GM18526 (cell line): ENCODE results near the gene HMX2.

Experiments
- POLR2A ChIP-seq: IDR thresholded peaks from 3 replicates; pipeline ENCODE4 v1.6.1; 2011; ENCODE audit not compliant: insufficient read length; ENCODE audit errors: extremely low read depth

HMX2 gene, protein sequence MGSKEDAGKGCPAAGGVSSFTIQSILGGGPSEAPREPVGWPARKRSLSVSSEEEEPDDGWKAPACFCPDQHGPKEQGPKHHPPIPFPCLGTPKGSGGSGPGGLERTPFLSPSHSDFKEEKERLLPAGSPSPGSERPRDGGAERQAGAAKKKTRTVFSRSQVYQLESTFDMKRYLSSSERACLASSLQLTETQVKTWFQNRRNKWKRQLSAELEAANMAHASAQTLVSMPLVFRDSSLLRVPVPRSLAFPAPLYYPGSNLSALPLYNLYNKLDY

DNA sequence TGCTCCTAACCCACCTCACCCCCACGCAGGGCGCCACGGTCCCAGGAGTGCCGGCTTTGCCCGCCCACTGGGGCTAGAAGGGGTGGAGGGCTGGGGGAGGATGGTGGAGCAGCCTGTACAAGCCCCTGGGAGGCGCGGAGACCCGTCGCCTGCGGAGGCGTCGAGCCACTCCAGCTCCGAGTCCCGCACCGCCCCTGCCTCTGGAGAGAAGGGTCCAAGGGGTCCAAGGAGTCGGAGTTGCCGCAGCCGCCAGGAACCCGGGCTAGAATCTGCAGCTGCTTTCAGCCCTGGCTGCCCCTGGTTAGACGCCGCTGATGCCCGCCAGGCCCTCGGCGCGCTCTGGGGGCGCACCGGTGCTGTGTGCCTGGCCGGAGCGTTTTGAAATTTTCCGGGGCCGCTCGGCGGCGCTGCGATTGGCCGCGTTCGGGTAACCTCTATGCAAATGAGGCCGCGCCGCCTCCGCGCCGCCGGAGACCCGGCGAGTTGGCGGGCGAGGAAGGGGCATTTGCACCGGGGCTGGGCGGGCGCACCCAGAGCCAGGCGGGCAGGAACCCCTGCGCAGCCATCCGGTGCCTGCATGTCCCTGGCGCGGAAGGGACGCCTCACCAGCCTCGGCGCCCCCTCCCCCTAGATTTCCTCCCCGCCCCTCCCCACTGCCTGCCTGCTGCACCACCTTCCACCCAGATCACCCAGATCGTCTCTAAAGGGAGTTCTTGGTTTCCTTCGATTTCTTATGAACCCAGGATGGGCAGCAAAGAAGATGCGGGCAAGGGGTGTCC lies at the start of gene HMX2:
Gene HMX2, plus strand, starts transcription at position 502 of the 779 bp plus-strand sequence. Its CDS starts 243 bp downstream, at position 745.
- TF ChIP-seq POLR2A: no peak

DNA sequence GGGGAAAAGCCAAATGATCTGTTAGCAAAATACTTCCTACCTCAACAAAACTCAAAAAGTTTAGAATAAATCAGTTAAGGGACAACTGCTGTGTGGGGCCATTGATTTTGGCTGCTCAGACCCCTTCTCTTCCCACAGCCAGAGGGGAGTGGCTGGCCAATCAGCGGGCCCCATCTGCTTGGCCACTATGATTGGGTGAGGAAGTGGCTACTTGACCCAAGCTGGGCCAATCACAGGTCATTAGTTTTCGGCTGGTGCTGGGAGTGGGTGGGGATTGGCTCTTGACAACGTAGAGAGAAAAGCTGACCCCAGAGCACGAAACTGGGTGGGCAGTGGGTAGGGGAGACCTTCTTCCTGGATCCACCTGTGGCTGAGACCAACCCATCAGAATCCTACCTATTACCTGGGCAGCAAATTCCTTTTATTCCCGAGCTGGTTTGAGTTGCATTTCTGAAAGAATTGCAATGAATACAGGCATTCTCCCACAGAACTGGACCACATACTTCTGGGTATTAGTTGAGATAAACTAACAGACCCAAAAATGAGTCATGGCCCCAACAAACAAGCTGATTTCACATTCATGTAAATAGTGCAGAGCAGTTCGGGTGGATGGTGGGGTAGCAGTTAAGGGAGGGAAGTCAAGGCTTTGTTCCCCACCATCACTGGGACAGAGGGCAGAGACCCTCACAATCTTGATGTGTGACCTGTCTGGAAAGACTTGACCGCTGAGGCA lies 47.7 kb upstream of the HMX2 start:
- no peak for TF ChIP-seq POLR2A

DNA sequence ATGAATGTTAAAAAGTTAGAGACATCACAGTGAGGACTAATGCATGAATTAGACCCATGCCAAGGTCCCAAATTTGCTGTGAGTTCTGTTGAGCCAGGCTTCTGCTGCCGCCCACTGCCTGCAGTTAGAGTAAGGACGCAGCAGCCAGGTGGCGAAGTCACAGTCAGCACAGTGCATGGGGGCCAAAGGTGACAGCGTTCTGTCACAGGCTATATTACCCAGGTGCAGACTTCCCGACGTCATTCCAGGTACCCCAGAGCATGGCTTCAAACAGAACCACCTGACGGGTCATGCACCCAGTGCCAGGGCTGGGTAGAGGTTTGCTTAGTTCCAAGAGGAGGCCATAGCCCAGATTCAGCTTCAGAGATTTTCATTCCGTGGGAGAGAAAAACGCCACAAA lies 46.1 kb upstream of the HMX2 start:
- TF ChIP-seq POLR2A: no peak

DNA sequence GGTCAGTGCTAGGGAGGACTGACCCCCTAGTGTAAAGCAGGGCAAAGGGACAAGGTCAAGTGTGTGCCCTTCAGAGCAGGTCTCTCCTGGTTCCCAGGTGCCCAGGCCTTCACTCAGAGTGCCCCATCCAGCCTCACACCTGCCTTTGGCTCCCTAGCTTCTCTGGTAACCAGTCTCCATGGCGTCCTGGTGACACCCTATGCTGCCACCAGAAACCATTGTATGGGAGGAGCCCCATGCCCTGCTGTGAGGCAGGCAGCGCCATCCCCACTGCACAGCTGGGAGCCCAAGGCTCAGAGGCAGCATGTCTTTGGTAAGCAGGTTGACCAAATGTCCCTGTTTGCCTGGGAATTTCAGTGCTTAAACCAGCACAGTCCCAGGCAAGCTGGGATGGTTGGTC lies 45.3 kb upstream of the HMX2 start:
- TF ChIP-seq POLR2A: no peak

DNA sequence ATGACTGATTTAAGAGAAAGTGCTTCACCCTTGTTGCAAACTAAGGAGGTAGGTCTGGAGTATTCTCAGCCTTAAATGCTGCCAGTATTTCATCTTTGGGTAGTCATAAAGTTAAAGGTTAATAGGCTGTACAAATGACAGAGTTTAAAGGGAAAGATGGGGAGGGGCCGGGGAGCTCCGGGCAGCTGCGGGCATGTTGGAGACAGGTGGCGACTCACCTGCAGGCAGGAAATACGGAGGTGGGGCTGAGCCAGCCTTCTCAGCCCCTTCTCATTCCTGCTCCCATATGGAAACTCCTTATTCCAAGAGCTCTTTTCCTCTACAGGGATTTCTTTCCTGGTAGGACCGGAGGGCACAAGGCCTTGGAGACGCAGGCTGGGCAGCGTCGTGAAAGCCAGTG lies 44.0 kb upstream of the HMX2 start:
- no peak for TF ChIP-seq POLR2A

DNA sequence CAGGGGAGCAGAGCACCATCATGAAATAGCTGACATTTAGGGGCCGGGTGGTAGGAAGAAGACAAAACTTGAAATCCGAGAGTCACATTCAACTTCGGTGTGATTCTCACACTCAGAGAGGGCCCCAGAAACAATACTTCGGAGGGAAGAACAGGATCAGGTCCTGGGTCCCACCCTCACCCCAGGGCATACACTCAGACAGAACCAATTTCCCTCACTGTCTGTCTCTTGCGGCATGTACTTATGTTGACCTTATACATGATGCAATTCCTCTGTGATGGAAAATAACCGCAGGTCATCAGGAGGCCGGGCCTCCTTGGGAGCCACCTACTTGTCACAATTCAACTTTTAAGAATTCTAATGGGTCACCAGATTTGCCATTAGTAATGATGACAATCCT lies 38.5 kb upstream of the HMX2 start:
- TF ChIP-seq POLR2A: no peak

DNA sequence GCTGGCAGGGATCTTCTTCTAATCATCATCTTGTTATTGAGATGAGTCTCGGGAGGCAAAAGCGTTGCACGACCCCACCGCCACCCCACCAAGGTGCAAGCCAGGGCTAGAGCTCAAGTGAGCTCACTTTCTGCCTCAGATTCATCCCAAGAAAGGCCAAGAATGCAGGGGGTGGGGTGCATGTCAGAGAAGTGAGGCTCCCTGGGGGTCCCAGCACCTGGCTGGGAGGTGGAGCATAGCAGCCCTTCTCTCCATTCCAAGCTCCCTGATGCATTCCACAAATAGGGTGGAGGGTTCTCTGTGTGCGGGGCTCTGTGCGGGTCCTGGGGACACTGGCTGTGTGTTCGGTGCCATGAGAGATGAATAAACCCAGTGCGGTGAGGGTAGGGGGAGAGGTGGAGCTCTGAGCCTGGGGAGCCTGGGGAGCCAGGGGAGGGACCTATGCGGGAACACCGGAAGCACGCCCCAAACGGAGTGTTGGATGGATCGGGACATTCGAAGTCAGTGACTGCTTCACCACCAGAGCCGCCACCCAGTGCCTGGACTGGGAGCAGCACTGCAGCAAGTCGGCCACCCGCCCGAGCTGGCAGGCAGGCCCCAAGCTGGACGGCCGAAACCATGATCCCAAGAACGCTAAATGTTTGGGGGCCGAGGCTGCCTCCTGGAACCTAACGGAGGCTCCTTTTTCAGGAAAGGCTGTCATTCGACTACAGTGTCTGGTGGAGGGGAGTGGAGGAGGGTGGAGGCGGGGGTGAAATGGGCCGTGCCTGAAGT lies 30.1 kb upstream of the HMX2 start:
- no peak for TF ChIP-seq POLR2A

DNA sequence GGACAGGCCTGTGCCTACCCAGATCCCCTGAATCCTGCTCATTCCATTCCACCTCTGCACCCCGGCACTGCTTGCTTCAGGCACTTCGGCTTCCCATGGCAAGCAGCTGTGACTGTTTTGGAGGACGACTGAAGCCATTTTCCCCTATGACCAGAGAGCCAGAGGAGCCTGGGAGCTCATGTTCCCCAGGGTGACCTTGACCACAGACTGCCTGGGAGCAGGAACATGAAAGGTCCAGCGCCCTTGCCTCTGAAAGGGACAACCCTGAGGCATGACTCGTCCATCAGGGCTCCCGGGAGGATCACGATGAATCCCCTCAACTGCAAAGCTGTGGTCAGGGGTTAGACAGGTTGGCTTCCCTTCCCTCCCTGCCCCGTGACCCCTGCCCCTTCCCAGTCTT lies 28.9 kb upstream of the HMX2 start:
- TF ChIP-seq POLR2A: no peak

DNA sequence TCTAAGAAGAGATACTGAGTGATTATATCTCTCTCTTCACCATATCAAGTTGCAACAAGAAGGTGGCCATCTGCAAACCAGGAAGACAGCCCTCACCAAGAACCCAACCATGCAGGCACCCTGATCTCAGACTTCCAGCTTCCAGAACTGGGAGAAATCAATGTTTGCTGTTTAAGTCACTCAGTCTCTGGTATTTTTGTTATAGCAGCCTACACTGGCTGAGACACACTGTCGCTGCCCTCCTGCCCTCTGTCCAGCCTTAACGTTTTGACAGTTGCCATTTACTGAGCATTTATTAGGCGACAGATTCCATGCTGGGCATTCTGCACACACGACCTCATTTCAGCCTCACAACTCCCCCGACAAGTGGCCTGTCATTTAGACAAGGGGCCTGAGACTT lies 21.7 kb upstream of the HMX2 start:
- TF ChIP-seq POLR2A: no peak

DNA sequence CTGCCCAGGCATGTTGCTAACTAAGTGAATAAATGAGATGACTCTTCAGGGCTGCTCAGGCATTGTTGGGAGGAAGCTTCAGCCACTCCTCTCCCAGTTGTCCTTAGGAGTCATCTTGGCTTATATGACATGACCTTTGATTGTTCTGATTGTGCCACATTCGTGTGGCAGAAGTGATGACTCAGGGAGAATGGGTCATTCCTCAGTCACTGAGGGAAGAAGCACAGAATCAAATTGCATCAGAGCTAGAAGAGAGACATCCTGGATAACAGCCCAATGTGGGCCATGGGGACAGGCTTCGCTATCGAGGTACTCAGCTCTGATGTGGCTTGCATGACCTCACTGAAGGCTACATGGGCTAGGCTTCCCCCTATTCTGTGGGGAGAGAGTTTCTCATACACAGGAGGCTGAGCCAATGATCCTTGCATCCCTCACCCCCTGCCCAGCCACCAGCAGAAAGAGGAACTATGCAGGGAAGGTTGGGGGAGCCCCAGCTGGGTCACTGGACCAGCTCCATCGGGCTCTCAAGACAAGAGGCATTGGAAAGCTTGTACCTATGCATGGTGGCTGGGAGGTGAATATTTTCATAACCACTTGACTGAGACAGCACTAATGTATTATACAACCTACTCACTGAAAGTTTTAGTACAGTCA lies 18.2 kb upstream of the HMX2 start:
- no peak for TF ChIP-seq POLR2A

DNA sequence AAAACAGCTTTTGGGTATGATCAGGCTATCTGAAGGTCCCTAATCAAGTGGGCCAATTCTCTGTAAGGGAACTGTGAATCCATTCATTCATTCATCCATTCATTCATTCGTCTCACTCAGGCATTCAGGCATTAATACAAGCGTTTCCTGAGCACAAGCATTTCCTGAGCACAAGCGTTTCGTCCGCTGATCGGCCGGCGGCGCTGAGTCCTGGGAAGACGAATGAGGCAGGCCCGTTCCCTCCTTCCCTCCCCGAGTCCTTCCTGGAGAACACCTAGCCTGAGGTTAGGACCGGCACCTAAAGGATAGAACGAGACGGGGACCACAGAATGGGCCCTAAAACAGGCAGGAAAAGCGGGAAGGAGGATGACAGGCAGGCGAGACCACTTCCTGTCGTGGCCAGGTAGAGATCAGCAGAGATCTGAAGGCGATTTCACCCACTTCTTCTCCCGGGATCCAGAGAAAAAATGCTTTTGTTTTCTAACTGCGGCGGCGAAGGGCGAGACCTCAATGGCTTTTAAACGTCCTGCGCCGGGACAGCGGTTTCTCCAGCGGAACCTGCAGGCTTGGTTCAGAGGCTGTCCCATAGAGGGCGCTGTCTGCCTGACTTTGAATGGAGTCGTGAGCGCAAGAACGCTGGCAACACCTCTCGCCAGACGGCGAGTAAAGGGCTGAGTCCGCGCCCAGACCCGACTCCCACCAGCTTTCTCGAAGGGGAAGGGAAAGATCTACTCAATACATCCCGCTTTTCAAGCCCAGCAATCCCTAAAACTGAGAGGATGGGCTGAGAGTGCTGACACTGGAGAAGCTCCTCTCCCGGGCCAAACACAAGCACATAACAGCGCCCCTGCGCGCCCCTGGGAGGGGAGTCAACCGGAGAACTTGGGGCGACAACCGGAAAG lies 15.1 kb upstream of the HMX2 start:
- TF ChIP-seq POLR2A: no peak

DNA sequence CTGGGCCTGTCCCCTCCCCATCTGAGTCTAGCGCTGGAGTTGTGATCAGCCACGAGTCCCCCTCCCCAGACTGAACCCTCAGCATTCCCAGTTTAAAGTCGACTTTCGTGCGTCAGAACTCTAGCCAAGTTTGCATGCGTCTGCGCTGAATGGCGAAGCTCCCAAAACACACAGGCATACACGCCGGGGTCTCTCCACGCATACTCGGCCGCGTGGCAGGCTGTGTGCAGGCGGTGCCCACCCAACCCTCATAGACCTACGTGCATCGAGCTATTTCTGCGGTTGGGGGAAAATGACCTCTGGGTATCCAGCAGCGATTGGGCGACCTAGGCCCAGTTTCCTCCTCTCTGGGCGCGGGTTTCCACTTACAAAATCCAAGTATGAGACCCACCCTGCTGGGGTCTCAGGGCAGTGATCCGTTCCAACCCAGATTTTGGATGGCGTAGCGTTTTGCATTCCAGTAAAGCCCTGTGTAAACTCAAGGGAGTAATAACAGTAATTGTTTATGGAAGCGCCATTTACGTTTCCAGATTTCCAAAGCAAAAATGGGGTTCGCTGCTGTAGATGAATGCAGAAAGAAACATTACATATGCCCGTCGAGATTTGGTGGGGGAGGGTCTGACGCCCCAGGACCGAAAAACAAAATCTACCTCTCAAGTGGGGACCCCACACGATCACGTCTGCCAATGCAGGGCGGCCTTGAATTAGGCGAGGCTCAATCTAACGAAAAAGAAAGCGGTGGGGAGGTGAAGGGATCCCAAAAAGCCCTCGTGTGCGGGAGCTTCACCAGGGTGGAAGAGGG lies 14.2 kb upstream of the HMX2 start:
- TF ChIP-seq POLR2A: no peak

DNA sequence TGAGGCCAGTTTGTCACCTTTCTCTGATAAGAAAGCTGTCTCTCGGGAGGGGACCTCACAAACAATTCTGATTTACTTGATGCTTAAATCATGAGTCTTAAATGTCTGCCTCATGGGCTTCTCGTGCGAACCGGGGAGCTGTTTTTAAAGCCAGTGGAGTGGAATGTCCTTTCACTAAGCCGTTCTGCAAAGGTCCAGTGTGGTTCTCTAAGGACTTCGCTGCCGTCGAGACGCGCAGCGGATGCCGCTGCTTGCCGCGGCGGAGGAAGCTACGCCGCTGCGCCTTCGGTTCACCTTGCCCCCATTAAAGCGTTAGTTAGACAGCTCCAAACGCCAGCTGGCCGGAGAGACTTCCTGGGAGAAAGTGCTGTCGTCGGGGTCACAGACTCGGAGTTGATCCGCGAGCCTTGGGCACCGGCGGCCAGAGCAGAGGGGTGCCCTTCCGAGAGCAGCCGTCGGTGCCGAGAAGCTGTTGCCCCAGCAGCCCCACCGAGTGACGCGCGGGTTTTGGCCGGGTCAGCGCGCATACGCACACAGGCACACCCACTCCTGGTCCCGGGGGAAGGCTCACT lies 13.5 kb upstream of the HMX2 start:
- TF ChIP-seq POLR2A: no peak
